Cardiac muscle cell (in vitro differentiated cells and primary cell): ENCODE data around the gene SUV39H2. TPM values are rescaled to one million over a fixed set of nuclear protein-coding genes. Genes with fewer than 3 reads are reported as not detected.

Experiments used
- DNase-seq, 2 donors: peaks; one replicate each; pipeline versions ENCODE4 v3.0.0 to v3.0.0-alpha.2; 2010 to 2017; ENCODE audit warnings: low read depth in 1 of 2, low spot score in 1 of 2
- H3K27ac ChIP-seq: fragments of 200-600 bp; sonication (generic); 2 replicates; pipeline ENCODE4 v1.5.1; 2016
- H3K27me3 ChIP-seq: fragments of 200-600 bp; sonication (generic); 2 replicates; pipeline ENCODE4 v1.6.0; 2016; ENCODE audit warnings: control low read depth
- H3K36me3 ChIP-seq: fragments of 200-600 bp; sonication (generic); 2 replicates; pipeline ENCODE4 v1.5.1; 2016; ENCODE audit warnings: control low read depth
- H3K4me1 ChIP-seq: fragments of 200-600 bp; sonication (generic); 2 replicates; pipeline ENCODE4 v1.8.1; 2017; ENCODE audit warnings: low read depth, mild to moderate bottlenecking, mixed run types
- H3K4me3 ChIP-seq: fragments of 200-600 bp; sonication (generic); 2 replicates; pipeline ENCODE4 v1.5.1; 2016; ENCODE audit warnings: mild to moderate bottlenecking
- H3K9me3 ChIP-seq: fragments of 200-600 bp; sonication (generic); 2 replicates; pipeline ENCODE4 v1.5.1; 2017; ENCODE audit warnings: low read depth, mild to moderate bottlenecking, control low read depth
- polyA plus RNA-seq: library from polyadenylated mRNA; unstranded; fragments of >200 nt; fragmentation: Nextera tagmentation; extraction: Ambion mirVana; gene quantifications from 2 replicates; pipeline ENCODE4 v1.2.1, GENCODE V29; 2016
- total RNA-seq: library from RNA; depleted of rRNA; stranded (reverse); fragments of >200 nt; gene quantifications from 2 replicates; pipeline ENCODE4 v1.2.3, GENCODE V29; 2016
- TF ChIP-seq, protein P1 (sequence below): IDR thresholded peaks from 2 replicates; pipeline ENCODE4 v1.5.1; 2012; ENCODE audit warnings: low read depth, mild to moderate bottlenecking, low read length

SUV39H2 gene
- total and polyA plus RNA-seq, 2 experiments from 2014 or later = 10.6 to 12.4 TPM

DNA sequence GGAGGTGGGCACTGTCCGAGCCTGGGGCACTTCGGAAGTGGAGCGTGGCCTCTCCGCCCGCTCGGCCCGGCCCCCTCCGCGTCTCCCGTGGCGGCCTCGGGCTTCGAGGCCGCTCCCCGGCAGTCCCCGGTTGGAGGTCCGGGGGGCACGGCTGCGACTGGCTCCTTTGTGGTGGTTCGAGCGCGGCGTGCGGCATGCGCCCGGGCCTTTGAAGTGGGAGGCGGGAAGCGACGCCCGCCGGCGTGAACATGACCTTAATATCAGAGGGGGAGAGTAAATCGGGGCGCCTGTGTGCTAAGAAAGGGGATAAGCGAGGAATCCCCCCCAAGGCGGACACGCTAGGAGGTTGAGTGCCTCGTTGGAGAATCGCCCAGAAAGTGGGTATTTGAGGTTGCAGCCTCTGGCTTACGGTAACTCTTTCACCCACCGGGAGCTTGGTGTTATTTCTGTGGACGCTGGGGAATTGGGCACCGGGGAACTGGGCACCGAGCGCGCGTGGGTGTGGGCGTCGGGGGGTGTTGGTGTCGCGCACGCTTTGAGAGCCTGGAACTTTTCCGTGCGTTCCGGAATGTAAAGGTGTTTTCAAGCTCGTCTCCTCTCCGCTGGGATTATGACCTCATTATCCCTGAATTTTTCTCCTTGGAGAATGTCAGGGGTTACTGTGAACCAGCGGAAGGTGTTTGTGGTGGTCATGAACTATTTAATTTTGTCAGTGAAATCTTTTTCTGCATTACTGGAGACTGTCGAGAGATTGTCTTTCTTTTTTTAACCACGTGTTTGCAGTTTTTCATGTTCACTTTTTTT lies 660 bp downstream of the SUV39H2 start:
- peak overlapping the region; percentile 85 for H3K27ac ChIP-seq
- peaks cover 11% of the 10 kb centered on the region for H3K4me1 ChIP-seq
- H3K4me3 ChIP-seq = peak overlapping the region; percentile 84
- H3K9me3 ChIP-seq = no peaks in the 10 kb centered on the region
- no peaks in the 10 kb centered on the region for H3K27me3 ChIP-seq
- peak in 1 of 2 donors; percentile 26 for DNase-seq
- TF ChIP-seq, protein P1, sequence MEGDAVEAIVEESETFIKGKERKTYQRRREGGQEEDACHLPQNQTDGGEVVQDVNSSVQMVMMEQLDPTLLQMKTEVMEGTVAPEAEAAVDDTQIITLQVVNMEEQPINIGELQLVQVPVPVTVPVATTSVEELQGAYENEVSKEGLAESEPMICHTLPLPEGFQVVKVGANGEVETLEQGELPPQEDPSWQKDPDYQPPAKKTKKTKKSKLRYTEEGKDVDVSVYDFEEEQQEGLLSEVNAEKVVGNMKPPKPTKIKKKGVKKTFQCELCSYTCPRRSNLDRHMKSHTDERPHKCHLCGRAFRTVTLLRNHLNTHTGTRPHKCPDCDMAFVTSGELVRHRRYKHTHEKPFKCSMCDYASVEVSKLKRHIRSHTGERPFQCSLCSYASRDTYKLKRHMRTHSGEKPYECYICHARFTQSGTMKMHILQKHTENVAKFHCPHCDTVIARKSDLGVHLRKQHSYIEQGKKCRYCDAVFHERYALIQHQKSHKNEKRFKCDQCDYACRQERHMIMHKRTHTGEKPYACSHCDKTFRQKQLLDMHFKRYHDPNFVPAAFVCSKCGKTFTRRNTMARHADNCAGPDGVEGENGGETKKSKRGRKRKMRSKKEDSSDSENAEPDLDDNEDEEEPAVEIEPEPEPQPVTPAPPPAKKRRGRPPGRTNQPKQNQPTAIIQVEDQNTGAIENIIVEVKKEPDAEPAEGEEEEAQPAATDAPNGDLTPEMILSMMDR = no peak
- H3K36me3 ChIP-seq = no peaks in the 10 kb centered on the region

DNA sequence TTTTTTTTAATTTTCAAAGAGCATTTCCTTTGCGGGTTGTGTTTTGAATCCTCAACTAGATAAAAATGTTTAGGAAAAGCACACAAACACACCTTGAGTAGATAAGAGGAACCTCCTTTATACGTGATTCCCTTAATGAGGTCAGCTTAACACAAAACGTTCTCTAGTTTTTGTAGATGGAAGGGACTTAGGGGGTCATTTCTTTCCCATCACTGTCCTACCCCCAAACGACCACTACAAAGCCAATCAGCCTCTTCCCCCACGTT lies 1.2 kb downstream of the SUV39H2 start:
- no peaks in the 10 kb centered on the region for H3K36me3 ChIP-seq
- H3K27ac ChIP-seq = no peak overlapping the region
- peak overlapping the region; percentile 84 for H3K4me3 ChIP-seq
- no peaks in the 10 kb centered on the region for H3K9me3 ChIP-seq
- H3K27me3 ChIP-seq = no peaks in the 10 kb centered on the region
- TF ChIP-seq, protein P1 = no peak
- H3K4me1 ChIP-seq = peaks cover 11% of the 10 kb centered on the region
- no peak for DNase-seq

DNA sequence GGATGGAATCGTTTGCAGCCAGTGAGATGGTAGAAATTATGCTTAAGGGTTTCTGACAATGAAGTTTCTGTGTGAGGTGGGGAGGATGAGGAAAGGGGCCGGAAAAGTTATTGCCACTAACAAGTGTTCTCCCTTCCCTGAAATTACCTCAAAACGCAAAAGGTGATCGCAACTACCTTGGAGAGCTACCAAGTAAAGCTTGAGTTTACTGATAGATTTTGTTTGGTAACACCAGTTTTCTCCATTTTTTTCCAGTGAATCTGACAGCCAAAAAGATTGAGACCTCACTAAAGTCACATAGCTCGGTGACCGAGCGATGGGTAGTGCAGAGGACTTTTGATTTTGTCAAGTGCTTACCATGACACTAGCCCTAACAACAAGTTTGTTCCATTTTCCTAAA lies 1.6 kb downstream of the SUV39H2 start:
- no peaks in the 10 kb centered on the region for H3K27me3 ChIP-seq
- H3K4me1 ChIP-seq = peaks cover 11% of the 10 kb centered on the region
- peak in 1 of 2 donors; percentile 5 for DNase-seq
- TF ChIP-seq, protein P1 = no peak
- no peak overlapping the region for H3K27ac ChIP-seq
- peak overlapping the region; percentile 84 for H3K4me3 ChIP-seq
- H3K36me3 ChIP-seq = no peaks in the 10 kb centered on the region
- no peaks in the 10 kb centered on the region for H3K9me3 ChIP-seq

DNA sequence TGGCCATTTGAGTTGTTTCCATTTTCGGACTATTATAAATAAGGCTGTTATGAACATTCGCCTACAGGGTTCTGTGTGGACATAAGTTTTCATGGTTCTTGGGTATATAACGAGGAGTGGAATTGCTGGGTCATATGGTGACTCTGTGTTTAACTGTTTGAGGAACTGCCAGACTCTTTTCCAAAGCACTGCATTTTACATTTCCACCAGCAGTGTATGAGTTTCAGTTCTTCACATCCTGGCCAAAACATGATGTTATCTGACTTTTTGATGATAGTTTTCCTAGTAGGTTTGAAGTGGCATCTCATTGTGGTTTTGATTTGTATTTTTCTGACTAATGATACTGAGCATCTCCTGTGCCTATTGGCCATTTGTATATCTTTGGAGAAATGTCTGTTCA lies 5.4 kb downstream of the SUV39H2 start:
- TF ChIP-seq, protein P1 = no peak
- no peaks in the 10 kb centered on the region for H3K4me1 ChIP-seq
- no peaks in the 10 kb centered on the region for H3K27me3 ChIP-seq
- H3K4me3 ChIP-seq = no peak overlapping the region
- no peak for DNase-seq
- H3K9me3 ChIP-seq = no peaks in the 10 kb centered on the region
- no peaks in the 10 kb centered on the region for H3K36me3 ChIP-seq
- no peak overlapping the region for H3K27ac ChIP-seq

DNA sequence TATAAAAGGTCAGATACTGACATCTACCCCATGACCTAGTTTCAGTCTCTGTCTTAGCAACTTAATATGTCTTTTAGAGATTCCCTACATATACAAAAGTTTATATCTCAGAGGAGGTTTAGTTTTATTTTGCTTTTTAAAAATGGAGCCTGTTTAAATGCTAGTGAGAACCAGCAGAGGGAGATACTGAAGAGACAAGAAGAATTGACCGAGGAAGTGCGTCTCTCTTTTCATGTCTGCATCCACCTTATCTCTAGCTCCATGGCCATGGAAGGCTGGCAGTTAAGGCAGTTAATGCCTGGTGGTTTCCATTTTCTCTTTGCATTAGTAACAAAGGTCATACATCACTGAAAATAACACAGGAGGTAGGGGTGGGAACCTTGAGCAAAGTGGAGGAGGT lies 10.7 kb downstream of the SUV39H2 start:
- Histone ChIP-seq H3K27ac (no peak overlapping the region), H3K4me3 (no peak overlapping the region), H3K36me3 (no peaks in the 10 kb centered on the region), H3K27me3 (no peaks in the 10 kb centered on the region), H3K9me3 (no peaks in the 10 kb centered on the region), H3K4me1 (no peaks in the 10 kb centered on the region)
- peak in 1 of 2 donors; percentile 30 for DNase-seq
- TF ChIP-seq, protein P1 = peak; percentile 29

DNA sequence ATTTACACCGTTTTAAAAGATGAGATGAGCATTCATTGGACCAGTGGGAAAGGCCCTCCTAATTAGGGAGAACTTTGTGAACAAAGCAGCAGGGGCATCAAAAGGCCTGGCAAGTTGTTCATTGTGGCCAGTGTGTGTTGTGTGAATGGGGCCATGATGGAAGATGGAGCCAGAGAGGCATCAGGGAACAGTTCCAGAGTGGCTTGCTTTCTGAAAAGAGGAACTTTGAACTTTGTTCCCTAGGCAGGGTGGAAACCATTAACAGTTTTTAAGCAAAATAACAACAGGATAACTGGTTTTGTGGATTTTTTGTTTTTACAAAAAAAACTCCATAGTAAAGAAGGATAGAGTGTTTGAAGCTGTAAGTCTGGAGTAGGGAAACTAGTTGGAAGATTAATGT lies 12.5 kb downstream of the SUV39H2 start:
- H3K4me3 ChIP-seq = no peak overlapping the region
- H3K9me3 ChIP-seq = no peaks in the 10 kb centered on the region
- TF ChIP-seq, protein P1 = no peak
- H3K36me3 ChIP-seq = no peaks in the 10 kb centered on the region
- H3K27ac ChIP-seq = no peak overlapping the region
- DNase-seq = no peak
- H3K4me1 ChIP-seq = no peaks in the 10 kb centered on the region
- no peaks in the 10 kb centered on the region for H3K27me3 ChIP-seq
